Measurements from ENCODE around the gene ZC3HAV1.
"Not testable (repeated sequence)": the region's sequence is repeated elsewhere in the genome, so short reads cannot be mapped to it uniquely, and the experiment has no call there.

- not testable (repeated sequence) for TF ChIP-seq CTCF, POLR2A (IDR thresholded peaks at IDR 0.05)
Observed at GRCh38 chr7:139129814-139130213, 20.3 kb upstream of the ZC3HAV1 start.

Data from thyroid gland (tissue), 4 donors.